ENCODE results near the gene KLHL40.
A peak's percentile ranks its signal among the peaks of the same experiment; 100 is the strongest.

KLHL40 gene

DNA sequence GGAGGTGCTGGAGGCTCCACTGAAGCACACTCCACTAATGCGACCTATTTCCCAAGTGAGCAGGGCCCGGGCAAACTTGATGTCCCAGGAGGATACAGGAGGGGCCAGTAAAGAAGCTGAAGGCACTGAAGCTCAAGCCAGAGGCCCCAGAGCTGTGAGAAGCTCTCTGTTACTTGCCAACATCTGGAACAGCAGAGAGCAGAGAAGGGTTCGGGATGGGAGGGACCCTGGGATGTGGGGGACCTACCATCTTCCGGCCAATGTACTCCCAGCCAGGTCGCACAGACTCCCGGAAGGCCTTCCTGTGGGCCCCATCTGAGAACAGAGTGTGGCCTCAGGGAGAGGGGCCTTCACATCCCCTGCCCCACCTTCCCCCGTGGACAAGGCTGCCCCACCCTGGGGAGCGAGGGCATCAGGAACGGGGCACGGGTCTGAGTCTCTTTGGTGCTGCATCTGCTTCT is 14.2 kb downstream of the KLHL40 start:
- DNase-seq (ENCODE audit: low spot score): peak; percentile 29
- in situ Hi-C loops (cut with MboI; ENCODE audit: low sequenced_read_pairs, unreplicated experiment): no loop called here
- TF ChIP-seq, protein P1, sequence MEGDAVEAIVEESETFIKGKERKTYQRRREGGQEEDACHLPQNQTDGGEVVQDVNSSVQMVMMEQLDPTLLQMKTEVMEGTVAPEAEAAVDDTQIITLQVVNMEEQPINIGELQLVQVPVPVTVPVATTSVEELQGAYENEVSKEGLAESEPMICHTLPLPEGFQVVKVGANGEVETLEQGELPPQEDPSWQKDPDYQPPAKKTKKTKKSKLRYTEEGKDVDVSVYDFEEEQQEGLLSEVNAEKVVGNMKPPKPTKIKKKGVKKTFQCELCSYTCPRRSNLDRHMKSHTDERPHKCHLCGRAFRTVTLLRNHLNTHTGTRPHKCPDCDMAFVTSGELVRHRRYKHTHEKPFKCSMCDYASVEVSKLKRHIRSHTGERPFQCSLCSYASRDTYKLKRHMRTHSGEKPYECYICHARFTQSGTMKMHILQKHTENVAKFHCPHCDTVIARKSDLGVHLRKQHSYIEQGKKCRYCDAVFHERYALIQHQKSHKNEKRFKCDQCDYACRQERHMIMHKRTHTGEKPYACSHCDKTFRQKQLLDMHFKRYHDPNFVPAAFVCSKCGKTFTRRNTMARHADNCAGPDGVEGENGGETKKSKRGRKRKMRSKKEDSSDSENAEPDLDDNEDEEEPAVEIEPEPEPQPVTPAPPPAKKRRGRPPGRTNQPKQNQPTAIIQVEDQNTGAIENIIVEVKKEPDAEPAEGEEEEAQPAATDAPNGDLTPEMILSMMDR (IDR thresholded peaks at IDR 0.05; ENCODE audit: borderline replicate concordance, control extremely low read depth, extremely low read depth, insufficient read depth, missing control alignments): no peak

DNA sequence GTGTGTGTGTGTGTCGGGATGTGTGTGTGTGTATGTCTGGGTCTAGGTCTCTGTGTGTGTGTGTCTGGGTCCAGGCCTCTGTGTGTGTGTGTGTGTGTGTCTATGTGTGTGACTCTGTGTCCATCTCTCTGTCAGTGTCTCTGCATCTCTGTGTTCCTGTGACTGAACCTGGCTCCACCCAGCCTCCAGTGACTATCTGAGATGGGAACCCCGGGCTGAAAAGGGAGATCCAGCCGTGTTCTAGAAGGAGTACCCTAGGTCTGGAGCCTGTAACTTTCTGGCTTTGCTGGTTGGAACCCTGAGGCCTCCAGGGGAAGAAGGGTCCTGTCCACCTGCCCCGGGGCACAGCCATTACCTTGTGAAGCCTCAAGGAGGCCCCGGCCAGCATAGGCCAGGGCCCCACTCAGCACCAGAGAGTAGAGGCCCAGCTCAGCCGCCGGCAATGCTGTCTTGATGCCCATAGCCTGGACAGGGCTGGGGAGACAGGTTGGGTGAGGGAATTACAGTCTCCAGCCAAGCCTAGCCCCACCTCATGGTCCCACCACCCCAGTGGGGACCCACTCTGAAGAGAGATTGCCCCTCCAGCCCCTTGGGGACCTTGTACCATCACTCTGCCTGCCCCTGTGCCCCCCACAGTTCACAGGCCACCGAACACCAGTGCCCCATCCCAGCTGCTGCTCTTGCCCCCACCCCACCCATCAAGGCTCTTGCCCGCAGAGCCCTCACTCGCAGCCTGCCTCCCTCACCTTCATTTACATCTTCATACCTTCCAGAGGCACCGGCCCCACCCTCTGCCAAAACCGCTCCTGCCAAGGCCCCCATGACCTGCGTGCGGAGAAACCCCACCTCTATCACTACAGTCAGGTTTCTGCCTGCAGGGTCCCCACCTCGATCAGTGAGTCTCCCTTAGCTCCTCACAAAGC is 15.3 kb downstream of the KLHL40 start:
- peak; percentile 34 for DNase-seq (ENCODE audit: low spot score)
- TF ChIP-seq, protein P1 (IDR thresholded peaks at IDR 0.05; ENCODE audit: borderline replicate concordance, control extremely low read depth, extremely low read depth, insufficient read depth, missing control alignments): no peak
- in situ Hi-C loops (cut with MboI; ENCODE audit: low sequenced_read_pairs, unreplicated experiment): no loop called here

DNA sequence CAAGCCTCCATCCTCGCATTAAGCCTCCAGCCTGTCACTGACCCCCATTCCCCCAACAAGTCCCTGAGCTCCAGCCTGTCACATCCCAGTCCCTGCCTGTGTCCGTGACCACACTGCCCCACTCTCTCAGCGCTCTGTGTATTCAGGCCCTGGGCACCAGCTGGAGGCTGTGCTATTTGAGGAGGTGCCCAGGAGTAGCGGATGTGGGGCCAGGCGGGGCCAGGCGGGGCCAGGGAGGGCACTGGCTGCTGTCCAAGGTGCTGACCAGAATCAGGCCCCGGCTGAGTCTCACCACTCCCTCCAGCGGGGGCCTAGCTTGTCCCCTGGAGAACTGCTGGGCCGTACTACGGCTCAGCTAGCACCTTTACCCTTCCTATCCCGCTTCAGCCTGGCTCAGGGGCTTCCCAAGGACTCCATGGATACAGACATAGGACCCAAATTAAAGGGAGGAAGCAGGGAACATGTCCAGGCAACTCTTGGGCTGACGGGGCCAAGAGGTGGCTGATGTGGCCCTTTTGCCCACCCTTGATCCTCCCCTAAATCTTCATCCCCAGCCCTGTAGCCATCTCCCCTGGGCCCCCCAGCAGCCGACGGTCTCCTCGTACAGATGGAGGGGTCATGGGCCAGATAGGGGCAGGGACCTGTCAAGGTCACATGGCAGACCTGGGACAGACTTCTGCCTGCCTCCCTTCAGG is 16.2 kb downstream of the KLHL40 start:
- TF ChIP-seq, protein P1 (IDR thresholded peaks at IDR 0.05; ENCODE audit: borderline replicate concordance, control extremely low read depth, extremely low read depth, insufficient read depth, missing control alignments): no peak
- peak; percentile 87 for DNase-seq (ENCODE audit: low spot score)
- in situ Hi-C loops (cut with MboI; ENCODE audit: low sequenced_read_pairs, unreplicated experiment): no loop called here

DNA sequence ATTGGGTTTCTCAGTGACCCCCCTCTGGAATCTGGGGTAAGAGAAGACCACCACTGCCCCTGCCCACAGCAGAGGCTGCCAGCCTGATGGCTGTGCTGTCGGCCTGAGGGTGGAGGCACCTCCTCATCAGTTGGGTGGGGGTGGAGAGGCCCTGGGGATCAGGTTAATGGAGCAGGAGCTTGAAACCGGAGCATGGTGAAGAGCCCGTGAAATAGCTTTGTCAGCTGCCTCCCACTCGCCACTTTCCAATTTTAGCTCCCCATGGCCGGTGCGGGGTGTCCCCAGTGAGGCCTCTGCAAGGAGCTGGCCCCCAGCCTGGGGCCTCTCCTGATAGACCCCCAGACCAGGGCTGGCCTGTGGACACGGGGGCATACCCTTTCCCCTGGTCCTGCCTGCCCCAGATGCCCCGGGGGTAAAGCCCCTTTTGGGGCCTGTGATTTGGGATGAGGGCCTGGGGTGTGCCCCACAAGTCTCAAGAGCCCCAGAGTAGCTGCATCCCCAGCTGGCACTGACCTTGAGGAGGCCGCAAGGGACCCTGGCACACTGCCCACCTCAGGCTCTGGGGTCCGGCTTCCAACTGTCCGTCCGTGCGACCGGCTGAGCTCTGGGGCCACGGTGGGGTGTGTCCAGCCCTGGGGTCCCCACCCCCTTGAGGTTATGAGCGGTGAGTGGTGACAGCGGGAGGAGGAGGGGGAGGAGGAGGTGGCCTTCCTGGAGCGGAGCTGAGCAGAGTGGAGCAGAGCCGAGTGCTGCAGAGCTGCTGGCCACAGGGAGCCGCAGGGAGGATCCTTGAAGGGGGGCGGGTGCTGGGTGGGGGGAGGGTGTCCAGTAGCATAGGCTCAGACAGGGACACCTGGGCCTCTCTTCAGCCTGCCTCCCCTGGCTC is 17.0 kb downstream of the KLHL40 start, which contains the start of gene HHATL:
Gene HHATL, minus strand, starts transcription at position 733 of the 886 bp plus-strand sequence. CDS start 1,972 bp downstream, outside the sequence.
- peak; percentile 21 for DNase-seq (ENCODE audit: low spot score)
- TF ChIP-seq, protein P1 (IDR thresholded peaks at IDR 0.05; ENCODE audit: borderline replicate concordance, control extremely low read depth, extremely low read depth, insufficient read depth, missing control alignments): no peak
- in situ Hi-C loops (cut with MboI; ENCODE audit: low sequenced_read_pairs, unreplicated experiment): no loop called here

DNA sequence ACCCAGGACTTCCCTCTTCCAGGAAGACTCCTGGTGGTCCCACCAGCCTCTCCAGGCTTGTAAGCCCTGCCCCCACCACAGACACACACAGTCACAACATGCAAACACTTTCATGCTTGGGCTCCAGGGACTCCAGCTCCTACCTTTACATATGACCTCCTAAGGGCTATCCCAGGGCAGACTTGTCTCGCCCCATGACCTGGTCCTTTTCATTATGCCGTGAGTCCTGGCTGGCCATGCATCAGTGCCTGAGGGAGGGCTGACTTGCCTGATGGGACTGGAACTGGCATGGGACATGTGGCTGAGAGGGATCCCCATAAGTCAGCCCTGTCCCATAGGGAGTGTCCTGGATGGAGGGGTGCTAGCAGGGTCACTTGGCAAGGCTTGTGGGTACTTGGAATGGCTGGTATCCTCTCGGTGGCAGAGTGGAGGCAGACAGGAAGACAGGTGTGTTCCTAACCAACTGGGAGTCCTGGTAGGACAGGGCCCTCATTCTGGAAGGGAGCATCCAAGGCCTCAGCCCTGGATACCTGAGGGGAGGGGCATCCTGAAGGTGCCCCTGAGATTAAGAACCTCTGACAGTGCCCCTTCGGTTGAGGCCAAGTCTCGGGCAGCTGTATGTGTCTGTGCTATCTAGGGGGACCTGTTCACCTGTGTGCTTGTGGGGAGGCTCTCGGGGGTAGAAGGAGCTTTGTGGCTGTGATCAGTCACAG is 17.8 kb downstream of the KLHL40 start:
- in situ Hi-C loops (cut with MboI; ENCODE audit: low sequenced_read_pairs, unreplicated experiment): no loop called here
- TF ChIP-seq, protein P1 (IDR thresholded peaks at IDR 0.05; ENCODE audit: borderline replicate concordance, control extremely low read depth, extremely low read depth, insufficient read depth, missing control alignments): no peak
- peak; percentile 29 for DNase-seq (ENCODE audit: low spot score)

Data from GM13976 (cell line).